Measurements from ENCODE around the gene KLF13.

The KLF13 gene

GRCh38 chr15:31347067-31347975, 20.7 kb downstream of the KLF13 start:
- H3K4me3 ChIP-seq (ENCODE audit: low read depth, low read length), result peak overlapping the region; percentile 76
- TF ChIP-seq CTCF (IDR thresholded peaks at IDR 0.05; ENCODE audit: borderline replicate concordance, insufficient read depth, low read depth, low read length), result 0 out of 2 replicates have a peak, but pooled peaks have one; percentile 2

- TF ChIP-seq CTCF (IDR thresholded peaks at IDR 0.05; ENCODE audit: borderline replicate concordance, insufficient read depth, low read depth, low read length), result no peak
- H3K4me3 ChIP-seq (ENCODE audit: low read depth, low read length), result no peak overlapping the region
Observed at GRCh38 chr15:31347981-31348803, 21.6 kb downstream of the KLF13 start.

GRCh38 chr15:31349233-31350141, 22.9 kb downstream of the KLF13 start:
- no peak overlapping the region for H3K4me3 ChIP-seq (ENCODE audit: low read depth, low read length)
- TF ChIP-seq CTCF (IDR thresholded peaks at IDR 0.05; ENCODE audit: borderline replicate concordance, insufficient read depth, low read depth, low read length), result no peak

- no peak overlapping the region for H3K4me3 ChIP-seq (ENCODE audit: low read depth, low read length)
- TF ChIP-seq CTCF (IDR thresholded peaks at IDR 0.05; ENCODE audit: borderline replicate concordance, insufficient read depth, low read depth, low read length), result no peak
Observed at GRCh38 chr15:31350771-31351170, 24.1 kb downstream of the KLF13 start.

GRCh38 chr15:31352339-31352751, 25.7 kb downstream of the KLF13 start:
- peak overlapping the region; percentile 10 for H3K4me3 ChIP-seq (ENCODE audit: low read depth, low read length)
- TF ChIP-seq CTCF (IDR thresholded peaks at IDR 0.05; ENCODE audit: borderline replicate concordance, insufficient read depth, low read depth, low read length), result no peak

- peak overlapping the region; percentile 35 for H3K4me3 ChIP-seq (ENCODE audit: low read depth, low read length)
- no peak for TF ChIP-seq CTCF (IDR thresholded peaks at IDR 0.05; ENCODE audit: borderline replicate concordance, insufficient read depth, low read depth, low read length)
Observed at GRCh38 chr15:31352911-31353811, 26.5 kb downstream of the KLF13 start.
